GM19193 (cell line): ENCODE results near the gene MED8.

Experiments used
- POLR2A ChIP-seq: IDR thresholded peaks from 4 replicates; pipeline ENCODE4 v1.6.1; 2011; ENCODE audit not compliant: insufficient read depth, insufficient read length; ENCODE audit errors: extremely low read depth

MED8 gene

DNA sequence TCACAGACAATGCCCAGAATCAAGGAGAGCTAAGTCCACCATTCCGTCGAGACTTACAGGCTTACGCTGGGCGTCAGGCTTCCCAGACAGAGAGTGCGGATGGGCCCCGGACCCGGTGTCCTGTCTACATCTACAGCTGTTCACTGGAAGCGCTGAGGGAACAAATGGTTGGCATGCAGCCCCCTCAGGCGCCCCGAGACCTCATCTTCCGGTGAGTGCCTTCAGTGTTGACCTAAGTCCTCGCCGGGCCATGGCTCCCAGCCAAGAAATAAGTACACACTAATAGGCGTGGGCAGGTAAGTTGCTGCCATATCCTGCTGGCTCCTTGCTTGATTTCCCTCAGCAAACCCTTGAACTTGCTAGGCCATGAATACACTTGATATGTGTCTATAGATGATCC is 37.9 kb upstream of the MED8 start:
- no peak for TF ChIP-seq POLR2A

DNA sequence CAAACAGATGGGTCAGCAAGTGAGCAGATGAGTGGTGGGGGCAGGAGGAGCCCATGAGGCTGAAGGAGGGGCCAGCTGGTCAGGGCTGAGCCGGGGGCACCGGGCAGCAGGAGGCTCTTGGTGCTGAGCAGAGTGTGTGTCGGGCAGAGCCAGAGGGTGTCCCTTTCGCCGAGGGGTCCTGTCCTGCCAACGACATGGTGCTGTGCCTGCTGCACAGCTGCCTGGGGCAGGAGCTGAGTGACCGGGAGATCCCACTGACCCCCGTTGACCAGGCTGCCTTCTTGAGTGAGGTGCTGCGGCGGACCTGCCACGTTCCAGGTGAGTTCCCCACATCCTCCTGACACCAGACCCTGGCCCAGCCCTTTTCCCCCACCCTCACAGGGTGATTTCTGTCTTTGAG is 36.6 kb upstream of the MED8 start:
- no peak for TF ChIP-seq POLR2A

DNA sequence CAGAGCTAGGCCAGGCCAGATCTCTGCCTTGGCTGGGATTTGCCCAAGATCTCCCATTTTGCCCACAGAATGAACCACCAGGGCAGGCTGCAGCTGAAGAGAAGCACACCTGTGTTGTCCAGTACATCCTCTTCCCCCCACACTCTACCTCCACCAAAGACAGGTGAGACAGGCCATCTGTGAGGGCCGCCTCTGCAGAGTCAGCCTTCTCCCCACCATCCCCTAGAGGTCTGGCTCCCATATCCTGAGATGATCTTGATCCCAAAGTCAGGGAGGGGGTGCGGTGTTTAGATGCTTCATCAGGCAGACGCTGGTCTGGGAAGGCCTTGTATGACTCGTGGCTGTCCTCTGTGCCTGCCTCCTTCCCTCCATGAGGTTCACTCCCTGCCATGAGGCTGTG is 35.4 kb upstream of the MED8 start:
- TF ChIP-seq POLR2A: peak; percentile 18

DNA sequence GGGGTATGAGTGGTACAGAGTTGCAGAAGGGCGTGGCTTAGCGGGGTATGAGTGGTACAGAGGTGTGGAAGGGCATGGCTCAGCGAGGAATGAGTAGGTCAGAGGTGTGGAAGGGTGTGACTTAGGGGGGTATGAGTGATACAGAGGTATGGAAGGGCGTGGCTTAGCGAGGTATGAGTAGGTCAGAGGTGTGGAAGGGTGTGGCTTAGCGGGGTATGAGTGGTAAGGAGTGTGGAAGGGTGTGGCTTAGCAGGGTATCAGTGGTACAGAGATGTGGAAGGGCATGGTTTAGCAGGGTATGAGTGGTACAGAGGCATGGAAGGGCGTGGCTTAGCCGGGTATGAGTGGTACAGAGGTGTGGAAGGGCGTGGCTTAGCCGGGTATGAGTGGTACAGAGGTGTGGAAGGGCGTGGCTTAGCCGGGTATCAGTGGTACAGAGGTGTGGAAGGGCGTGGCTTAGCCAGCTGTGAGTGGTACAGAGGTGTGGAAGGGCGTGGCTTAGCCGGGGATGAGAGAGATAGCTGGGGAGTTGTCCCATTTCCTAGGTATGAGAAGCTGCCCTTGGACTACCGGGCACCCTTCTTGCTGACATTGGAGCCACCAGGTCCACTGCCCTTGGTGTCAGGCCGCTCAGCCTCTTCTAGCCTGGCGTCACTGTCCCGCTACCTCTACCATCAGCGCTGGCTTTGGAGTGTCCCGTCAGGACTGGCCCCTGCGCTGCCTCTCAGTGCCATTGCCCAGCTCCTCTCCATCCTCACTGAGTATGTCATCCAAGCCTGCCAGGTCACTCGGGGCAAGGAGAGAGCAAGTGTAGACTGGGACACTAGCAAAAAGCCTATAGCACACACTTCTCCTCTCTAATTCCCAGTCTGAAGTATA is 34.3 kb upstream of the MED8 start:
- TF ChIP-seq POLR2A: no peak

DNA sequence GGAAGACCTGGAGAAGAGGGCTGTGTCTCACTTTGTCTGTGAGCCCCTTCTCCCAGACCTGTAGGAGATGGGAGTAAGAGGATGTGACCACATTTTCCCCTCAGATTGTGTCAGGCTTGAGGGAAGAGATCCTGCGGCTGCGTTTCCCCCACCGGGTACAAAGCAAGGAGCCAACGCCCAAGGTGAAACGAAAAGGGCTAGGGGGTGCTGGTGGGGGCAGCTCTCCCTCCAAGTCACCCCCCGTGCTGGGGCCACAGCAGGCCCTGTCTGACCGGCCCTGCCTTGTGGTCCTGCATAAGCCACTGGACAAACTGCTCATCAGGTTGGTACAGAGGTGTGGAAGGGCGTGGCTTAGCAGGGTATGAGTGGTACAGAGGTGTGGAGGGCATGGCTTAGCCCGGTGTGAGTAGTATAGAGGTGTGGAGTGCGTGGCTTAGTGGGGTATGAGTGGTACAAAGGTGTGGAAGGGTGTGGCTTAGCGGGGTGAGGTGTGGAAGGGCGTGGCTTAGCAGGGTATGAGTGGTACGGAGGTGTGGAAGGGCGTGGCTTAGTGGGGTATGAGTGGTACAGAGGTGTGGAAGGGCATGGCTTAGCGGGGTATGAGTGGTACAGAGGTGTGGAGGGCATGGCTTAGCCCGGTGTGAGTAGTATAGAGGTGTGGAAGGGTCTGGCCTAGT is 33.5 kb upstream of the MED8 start:
- no peak for TF ChIP-seq POLR2A

DNA sequence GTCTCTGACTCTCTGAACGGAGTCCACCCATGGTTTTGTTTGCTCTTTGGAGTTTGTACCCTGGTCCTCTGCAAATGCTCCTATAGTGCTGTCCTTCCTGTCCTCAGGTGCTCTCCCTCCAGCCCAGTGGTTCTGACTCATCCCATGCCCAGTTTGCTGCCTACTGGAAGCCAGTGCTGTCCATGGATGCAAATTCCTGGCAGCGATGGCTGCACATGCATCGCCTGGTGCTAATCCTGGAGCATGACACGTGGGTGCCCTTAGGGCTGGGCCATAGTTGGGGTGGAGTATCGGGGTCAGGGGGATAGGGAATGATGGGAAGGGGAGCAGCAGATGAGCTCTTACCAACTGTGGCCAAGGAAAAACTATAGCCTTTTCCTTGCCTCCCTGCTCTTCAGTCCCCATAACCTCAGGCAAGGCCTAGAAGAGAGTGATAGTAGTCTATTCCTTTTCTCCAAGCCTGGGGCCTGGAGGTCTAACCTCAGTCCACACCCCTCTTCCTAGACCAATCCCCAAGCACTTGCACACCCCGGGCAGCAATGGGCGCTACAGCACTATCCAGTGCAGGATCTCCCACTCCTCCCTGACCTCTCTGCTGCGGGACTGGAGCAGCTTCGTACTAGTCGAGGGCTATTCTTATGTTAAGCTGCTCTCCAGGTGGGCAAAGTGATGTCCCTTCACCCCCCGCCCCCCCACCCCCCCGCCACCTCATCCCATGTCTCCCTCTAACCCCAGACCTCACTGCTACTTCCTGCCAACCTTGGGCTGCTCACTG is 32.6 kb upstream of the MED8 start:
- TF ChIP-seq POLR2A: no peak

DNA sequence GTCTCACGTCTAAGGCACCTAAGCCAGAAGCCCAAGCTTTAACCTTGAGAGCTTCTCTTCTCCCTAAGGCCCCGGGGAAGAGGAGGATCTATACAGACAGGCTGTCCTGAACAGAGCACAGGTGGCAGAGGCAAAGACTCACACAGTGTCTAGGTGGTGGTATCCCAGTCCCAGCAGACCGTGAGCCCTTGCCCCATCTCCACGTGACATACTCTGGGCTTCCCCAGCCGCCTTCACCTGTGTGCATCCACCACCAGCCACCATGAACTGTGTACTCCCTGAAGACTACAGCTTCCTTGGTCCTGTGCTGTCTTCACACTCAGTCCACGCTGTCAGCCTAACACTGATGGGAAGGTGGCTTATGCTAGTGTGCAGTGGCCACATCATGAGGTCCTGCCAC is 31.8 kb upstream of the MED8 start:
- TF ChIP-seq POLR2A: no peak

DNA sequence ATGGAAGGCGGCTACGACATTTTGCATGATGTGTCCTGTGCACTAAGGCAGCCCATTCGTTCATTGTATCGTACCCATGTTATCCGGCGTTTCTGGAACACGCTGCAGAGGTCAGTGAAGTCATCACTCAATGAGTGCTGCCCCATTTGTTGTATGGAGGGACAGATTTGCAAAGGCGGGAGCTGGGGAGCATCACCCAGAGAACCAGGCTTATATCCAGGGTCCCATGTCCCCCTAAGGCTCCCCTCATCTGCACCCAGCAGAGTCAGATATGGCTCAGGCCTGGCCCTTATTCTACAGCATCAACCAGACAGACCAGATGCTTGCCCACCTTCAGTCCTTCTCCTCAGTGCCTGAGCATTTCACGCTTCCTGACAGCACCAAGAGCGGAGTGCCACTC is 31.3 kb upstream of the MED8 start:
- no peak for TF ChIP-seq POLR2A

DNA sequence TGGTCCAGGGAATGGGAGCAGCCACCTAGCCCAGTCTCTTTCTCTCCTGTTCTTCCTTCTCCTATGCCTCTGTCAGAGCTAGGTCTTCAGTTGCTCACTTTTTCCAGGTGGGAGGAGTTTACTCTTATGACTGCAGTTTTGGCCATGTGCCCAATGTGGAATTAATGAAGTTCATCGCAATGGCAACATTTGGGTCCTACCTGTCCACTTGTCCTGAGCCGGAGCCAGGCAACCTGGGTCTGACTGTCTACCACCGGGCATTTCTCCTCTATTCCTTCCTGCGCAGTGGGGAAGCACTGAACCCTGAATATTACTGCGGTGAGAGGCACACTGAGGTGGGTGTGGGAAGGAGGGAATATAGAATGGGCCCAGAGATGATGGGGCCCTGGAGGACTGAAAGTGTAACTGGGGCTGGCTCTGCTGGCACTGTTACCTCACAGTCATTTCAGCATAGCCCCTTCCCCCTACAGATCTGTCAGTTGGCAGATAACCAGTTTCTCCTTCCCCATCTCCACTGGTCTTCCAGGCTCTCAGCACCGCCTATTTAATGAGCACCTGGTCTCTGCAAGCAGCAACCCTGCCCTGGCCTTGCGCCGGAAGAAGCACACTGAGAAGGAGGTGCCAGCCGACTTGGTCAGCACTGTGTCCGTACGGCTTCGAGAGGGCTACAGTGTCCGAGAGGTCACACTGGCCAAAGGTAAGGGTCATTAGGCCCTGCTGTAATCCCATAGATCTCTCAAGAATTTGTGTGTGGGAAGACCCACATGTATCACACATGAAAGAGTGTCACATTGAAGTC is 30.2 kb upstream of the MED8 start:
- no peak for TF ChIP-seq POLR2A

DNA sequence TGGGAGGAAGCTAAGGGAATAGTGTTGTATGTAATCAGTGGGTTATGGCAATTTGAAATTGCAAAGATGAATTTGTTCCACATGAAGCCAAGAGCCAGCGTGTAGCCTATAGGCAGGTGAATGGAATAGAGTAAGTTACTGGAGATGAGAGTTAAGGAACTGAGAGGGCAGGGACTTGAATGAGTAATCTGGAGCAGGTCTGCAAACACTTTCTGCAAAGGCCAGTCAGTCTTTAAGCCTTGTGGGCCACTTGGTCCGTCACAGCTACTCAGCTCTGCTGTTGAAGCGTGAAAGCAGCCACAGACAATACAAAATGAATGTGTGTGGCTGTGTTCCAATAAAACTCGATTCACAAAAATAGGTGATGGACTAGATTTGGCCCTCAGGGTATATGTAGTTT is 29.3 kb upstream of the MED8 start:
- no peak for TF ChIP-seq POLR2A

DNA sequence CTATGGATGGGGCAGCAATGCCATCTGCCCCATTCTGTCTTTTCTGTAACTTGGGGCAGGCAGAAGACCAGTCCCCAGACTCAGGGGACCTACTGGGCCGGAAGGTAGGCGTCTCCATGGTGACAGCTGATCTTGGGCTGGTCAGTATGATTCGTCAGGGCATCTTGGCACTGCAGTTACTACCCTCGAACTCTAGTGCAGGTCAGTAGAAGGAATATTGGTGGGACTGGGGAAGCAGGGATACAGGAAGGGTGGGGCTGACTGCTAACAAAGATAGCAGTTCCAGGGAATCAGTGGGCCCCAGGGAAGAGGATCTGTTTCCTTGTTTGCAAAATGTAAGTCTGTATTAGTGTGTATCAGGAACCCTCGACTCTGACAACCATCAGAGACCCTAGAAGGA is 26.3 kb upstream of the MED8 start:
- no peak for TF ChIP-seq POLR2A

DNA sequence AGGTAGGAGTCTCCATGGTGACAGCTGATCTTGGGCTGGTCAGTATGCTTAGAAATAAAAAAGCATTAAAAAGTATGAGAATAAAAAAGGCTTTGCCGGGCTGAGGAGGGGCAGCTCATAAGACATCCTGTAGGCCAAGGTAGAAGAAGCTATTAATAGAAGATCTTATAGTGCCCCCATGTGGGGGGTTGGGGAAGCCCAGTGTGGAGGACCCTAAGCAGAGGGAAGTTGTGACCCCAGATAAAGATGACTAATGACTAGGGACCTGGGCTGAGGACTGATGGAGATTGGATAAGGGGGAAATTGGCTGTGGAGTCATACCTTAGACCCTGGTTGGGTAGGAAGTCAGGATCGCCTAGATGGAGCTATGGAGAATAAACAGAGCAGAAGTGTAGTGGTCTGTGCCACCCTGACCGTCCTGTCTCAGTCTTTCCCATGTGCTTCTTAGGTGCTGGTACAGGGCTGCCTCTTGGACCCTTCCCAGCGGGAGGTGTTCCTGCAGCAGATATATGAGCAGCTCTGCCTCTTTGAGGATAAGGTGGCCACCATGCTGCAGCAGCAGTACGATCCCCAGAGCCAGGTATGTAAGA is 25.1 kb upstream of the MED8 start:
- TF ChIP-seq POLR2A: no peak

DNA sequence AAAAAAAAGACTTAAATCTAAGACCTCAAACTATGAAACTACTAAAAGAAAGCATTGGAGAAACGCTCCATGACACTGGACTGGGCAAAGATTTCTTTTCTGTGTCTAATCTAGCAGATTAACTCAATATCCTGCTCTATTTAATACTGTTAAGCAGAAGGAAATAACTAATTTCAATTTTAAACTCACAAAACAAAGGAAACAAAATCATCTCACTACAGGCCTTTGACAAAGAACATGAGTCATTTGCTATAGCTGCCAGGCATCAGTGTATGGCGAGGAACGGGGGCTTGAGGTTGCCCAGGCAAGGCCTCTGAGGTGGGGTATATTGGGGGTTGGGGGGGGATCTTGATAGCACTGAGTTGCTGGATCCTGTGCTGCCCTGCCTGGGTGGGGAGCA is 21.0 kb upstream of the MED8 start:
- TF ChIP-seq POLR2A: no peak

DNA sequence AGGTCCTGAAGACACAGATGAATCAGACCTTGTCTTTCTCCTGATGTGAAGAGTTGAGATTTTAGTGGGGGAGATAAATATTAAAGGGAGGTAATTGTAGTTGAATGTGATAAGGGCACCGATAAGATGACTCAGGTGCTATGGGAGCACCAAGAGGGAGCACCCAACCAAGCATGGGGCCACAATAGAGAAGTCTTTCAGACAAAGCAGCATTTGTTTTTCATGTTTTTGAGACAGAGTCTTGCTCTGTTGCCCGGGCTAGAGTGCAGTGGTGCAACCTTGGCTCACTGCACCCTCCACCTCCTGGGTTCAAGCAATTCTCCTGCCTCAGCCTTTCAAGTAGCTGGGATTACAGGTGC is 16.3 kb upstream of the MED8 start:
- TF ChIP-seq POLR2A: no peak
